Esophagus (tissue), 2 donors: Measurements from ENCODE around the gene SAMD13. TPM values are rescaled to one million over a fixed set of nuclear protein-coding genes. Genes with fewer than 3 reads are reported as not detected.

Experiments
- H3K27ac ChIP-seq, 2 donors: one replicate each; pipeline ENCODE4 v1.5.1; 2013; ENCODE audit warnings: low read depth in 2 of 2, mild to moderate bottlenecking in 2 of 2, inconsistent platforms in 1 of 2, low read length in 1 of 2, moderate library complexity in 1 of 2
- H3K27me3 ChIP-seq, 2 donors: one replicate each; pipeline ENCODE4 v1.6.1; 2013; ENCODE audit warnings: low read length in 2 of 2, control low read depth in 1 of 2, mild to moderate bottlenecking in 1 of 2; ENCODE audit not compliant: insufficient read depth in 2 of 2, control insufficient read depth in 1 of 2
- H3K36me3 ChIP-seq, 2 donors: one replicate each; pipeline ENCODE4 v1.6.1; 2013; ENCODE audit warnings: low read length in 1 of 2; ENCODE audit not compliant: control insufficient read depth in 2 of 2, insufficient read depth in 2 of 2
- H3K4me1 ChIP-seq, 2 donors: one replicate each; pipeline ENCODE4 v1.6.1; 2013; ENCODE audit warnings: low read length in 1 of 2; ENCODE audit not compliant: control insufficient read depth in 2 of 2, insufficient read depth in 2 of 2
- H3K4me3 ChIP-seq, 2 donors: one replicate each; pipeline ENCODE4 v1.5.1; 2013; ENCODE audit warnings: low read length in 2 of 2, mild to moderate bottlenecking in 2 of 2, low read depth in 1 of 2, moderate library complexity in 1 of 2
- H3K9me3 ChIP-seq, 2 donors: one replicate each; pipeline ENCODE4 v1.6.1; 2013; ENCODE audit warnings: mild to moderate bottlenecking in 2 of 2, low read depth in 1 of 2, low read length in 1 of 2, moderate library complexity in 1 of 2; ENCODE audit not compliant: control insufficient read depth in 2 of 2, insufficient read depth in 1 of 2
- WGBS, 2 donors: extraction: QIAGEN DNeasy Blood & Tissue Kit; methylation state at CpG; one replicate each; pipeline ENCODE4 v1.1.7; 2013; 5-methylcytosine and 5-hydroxymethylcytosine counted together
- polyA plus RNA-seq, 2 donors: library from polyadenylated mRNA; stranded (reverse); fragments of 200-250 nt; gene quantifications; one replicate each; pipeline ENCODE4 v1.2.3, GENCODE V29; 2013
- donor health status: healthy with polysubstance abuse.
- donor health status: Bipolar disorder and iron deficiency.

Gene SAMD13
- polyA plus RNA-seq, 2 donors = 0.45 to 0.59 TPM

DNA sequence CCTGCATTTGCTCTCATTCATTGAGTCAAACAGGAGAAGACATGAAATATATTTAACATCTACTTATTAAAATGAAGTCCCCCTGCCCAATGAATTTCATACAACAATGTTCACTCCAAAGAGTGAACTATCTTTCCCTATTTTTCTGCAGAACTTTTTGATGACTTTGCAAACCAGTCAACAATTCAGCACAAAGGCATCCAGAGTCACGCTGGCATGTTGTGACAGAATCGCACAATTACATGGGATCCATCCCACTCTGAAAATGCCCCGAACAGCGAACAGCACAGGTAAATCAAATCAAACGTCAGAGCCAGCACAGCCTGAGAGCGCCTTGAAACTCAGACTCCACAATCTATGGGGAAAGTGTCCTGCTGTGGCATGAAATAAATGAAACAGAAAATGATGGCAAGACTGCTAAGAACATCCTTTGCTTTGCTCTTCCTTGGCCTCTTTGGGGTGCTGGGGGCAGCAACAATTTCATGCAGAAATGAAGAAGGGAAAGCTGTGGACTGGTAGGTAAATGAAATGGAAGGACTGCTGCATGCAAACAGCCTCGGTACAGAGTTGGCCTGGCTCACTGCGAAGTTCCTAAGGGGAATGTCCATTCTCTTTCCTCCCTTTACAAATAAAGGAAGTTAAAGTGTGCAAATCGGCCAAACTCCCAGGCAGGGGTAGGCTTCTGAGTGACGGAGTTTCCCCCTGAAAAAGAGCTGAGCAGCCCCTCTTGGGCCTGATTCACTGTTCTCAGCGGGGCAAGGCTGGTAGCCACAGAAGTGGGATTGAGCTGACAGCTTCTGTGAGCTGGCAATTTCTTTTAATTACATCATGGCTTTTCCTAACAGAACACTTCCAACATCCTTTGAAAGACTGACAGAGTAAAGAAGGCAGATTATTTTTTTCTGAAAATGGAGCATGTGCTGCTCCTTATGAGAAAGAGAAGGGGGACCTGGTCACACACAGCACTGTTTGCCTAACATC, 97.0 kb downstream of the SAMD13 start, which contains the start of gene DNASE2B:
Gene DNASE2B (plus strand): TSS at position 310 of the 981 bp plus-strand sequence. CDS start 81 bp downstream, at position 391.
- no peaks in the 10 kb centered on the region for H3K36me3 ChIP-seq
- 79 to 82% methylated on average over 11 of the region's 11 CpGs for WGBS, 2 donors
- no peaks in the 10 kb centered on the region for H3K4me1 ChIP-seq
- no peak within 1 kb of the TSS for H3K27ac ChIP-seq
- H3K27me3 ChIP-seq = no peaks in the 10 kb centered on the region
- no peak within 1 kb of the TSS for H3K4me3 ChIP-seq
- H3K9me3 ChIP-seq = no peaks in the 10 kb centered on the region

Other genes starting within 250 kb of the SAMD13 start
- gene PRKACB, start 157.4 kb upstream of the SAMD13 start, polyA plus RNA-seq = 1 to 10 TPM; 4.1 to 5.1 TPM
- not detected for gene DNASE2B, start 96.8 kb downstream of the SAMD13 start, polyA plus RNA-seq
- gene RPF1, start 177.6 kb downstream of the SAMD13 start, polyA plus RNA-seq = 10 to 100 TPM; 10.1 to 27.5 TPM
- gene SPATA1, start 204.7 kb downstream of the SAMD13 start, polyA plus RNA-seq = 1 to 10 TPM in 1 of 2 donors, under 1 TPM in 1; 0.48 to 1.3 TPM
- 100 to 1,000 TPM; 104 to 121 TPM for gene GNG5, start 204.9 kb downstream of the SAMD13 start, polyA plus RNA-seq